Osteocyte (in vitro differentiated cells): Measurements from ENCODE around the gene PGAM1. TPM values are rescaled to one million over a fixed set of nuclear protein-coding genes. Genes with fewer than 3 reads are reported as not detected.
"Not testable (repeated sequence)": the region's sequence is repeated elsewhere in the genome, so short reads cannot be mapped to it uniquely, and the experiment has no call there.

ENCODE experiments used
- DNase-seq: peaks from one replicate; pipeline ENCODE4 v3.0.0; 2021; ENCODE audit warnings: mixed read lengths; ENCODE audit not compliant: unreplicated experiment; ENCODE audit errors: extremely low spot score
- H3K27ac Mint-ChIP-seq: one replicate; pipeline ENCODE4 v1.8.0; 2021; ENCODE audit warnings: mild to moderate bottlenecking, mixed read lengths; ENCODE audit not compliant: unreplicated experiment
- H3K27me3 Mint-ChIP-seq: one replicate; pipeline ENCODE4 v1.8.0; 2021; ENCODE audit warnings: mixed read lengths; ENCODE audit not compliant: unreplicated experiment
- H3K36me3 Mint-ChIP-seq: one replicate; pipeline ENCODE4 v1.8.0; 2021; ENCODE audit warnings: mixed read lengths; ENCODE audit not compliant: unreplicated experiment
- H3K4me1 Mint-ChIP-seq: one replicate; pipeline ENCODE4 v1.8.0; 2021; ENCODE audit warnings: mixed read lengths; ENCODE audit not compliant: unreplicated experiment
- H3K4me3 Mint-ChIP-seq: one replicate; pipeline ENCODE4 v1.8.0; 2021; ENCODE audit warnings: mild to moderate bottlenecking, moderate library complexity, mixed read lengths; ENCODE audit not compliant: unreplicated experiment
- H3K9me3 Mint-ChIP-seq: one replicate; pipeline ENCODE4 v1.8.0; 2021; ENCODE audit warnings: mixed read lengths; ENCODE audit not compliant: unreplicated experiment
- CTCF ChIP-seq: fragments of 200-600 bp; sonication (generic); IDR thresholded peaks from 2 replicates; pipeline ENCODE4 v1.5.0; 2021; ENCODE audit warnings: antibody characterized with exemption, mild to moderate bottlenecking, moderate library complexity
- total RNA-seq: library from RNA; stranded (reverse); gene quantifications from 2 replicates; pipeline ENCODE4 v1.2.1, GENCODE V29; 2021

Gene PGAM1
- total RNA-seq, 1 donor from 2014 or later: 236 TPM

- Mint-ChIP-seq H3K27me3 (no peaks in the 10 kb centered on the region), H3K36me3 (peaks cover 2% of the 10 kb centered on the region), H3K4me3 (no peak overlapping the region), H3K9me3 (no peaks in the 10 kb centered on the region), H3K4me1 (peaks cover 9% of the 10 kb centered on the region), H3K27ac (no peak overlapping the region)
- no peak for TF ChIP-seq CTCF
- DNase-seq: no peak
Measured at GRCh38 chr10:97416565-97416964, 9.4 kb upstream of the PGAM1 start.

- H3K36me3 Mint-ChIP-seq, H3K9me3 Mint-ChIP-seq, H3K27me3 Mint-ChIP-seq, DNase-seq: not testable (repeated sequence)
- Mint-ChIP-seq H3K27ac (peak overlapping the region; percentile 85), H3K4me3 (peak overlapping the region; percentile 14), H3K4me1 (peaks cover 28% of the 10 kb centered on the region)
Measured at GRCh38 chr10:97423757-97424098, 2.3 kb upstream of the PGAM1 start.

- H3K27me3 Mint-ChIP-seq: no peaks in the 10 kb centered on the region
- H3K9me3 Mint-ChIP-seq: no peaks in the 10 kb centered on the region
- peaks cover 27% of the 10 kb centered on the region for H3K4me1 Mint-ChIP-seq
- peaks cover 17% of the 10 kb centered on the region for H3K36me3 Mint-ChIP-seq
- H3K4me3 Mint-ChIP-seq: peak overlapping the region; percentile 88
- no peak for TF ChIP-seq CTCF
- peak overlapping the region; percentile 80 for H3K27ac Mint-ChIP-seq
- DNase-seq: no peak
Measured at GRCh38 chr10:97426776-97427570, 982 bp downstream of the PGAM1 start.

- peak overlapping the region; percentile 88 for H3K4me3 Mint-ChIP-seq
- peaks cover 27% of the 10 kb centered on the region for H3K4me1 Mint-ChIP-seq
- no peak for TF ChIP-seq CTCF
- DNase-seq: no peak
- peaks cover 20% of the 10 kb centered on the region for H3K36me3 Mint-ChIP-seq
- no peaks in the 10 kb centered on the region for H3K9me3 Mint-ChIP-seq
- H3K27me3 Mint-ChIP-seq: no peaks in the 10 kb centered on the region
- peak overlapping the region; percentile 80 for H3K27ac Mint-ChIP-seq
Measured at GRCh38 chr10:97427571-97428179, 1.7 kb downstream of the PGAM1 start.

GRCh38 chr10:97428572-97428981, 2.6 kb downstream of the PGAM1 start:
- Mint-ChIP-seq H3K36me3 (peaks cover 20% of the 10 kb centered on the region), H3K27me3 (no peaks in the 10 kb centered on the region), H3K4me1 (peaks cover 22% of the 10 kb centered on the region), H3K27ac (peak overlapping the region; percentile 66), H3K9me3 (no peaks in the 10 kb centered on the region), H3K4me3 (peak overlapping the region; percentile 69)
- DNase-seq: no peak
- TF ChIP-seq CTCF: no peak
